GM21367 (cell line): ENCODE measurements around the gene IL4R.
"Not testable (repeated sequence)": the region's sequence is repeated elsewhere in the genome, so short reads cannot be mapped to it uniquely, and the experiment has no call there.

ENCODE experiments used
- ATAC-seq: cut with Tn5 transposase; IDR thresholded peaks from one replicate; pipeline ENCODE4 v1.9.1; 2021; ENCODE audit not compliant: unreplicated experiment

The IL4R gene

GRCh38 chr16:27327586-27327915 is 13.8 kb downstream of the IL4R start:
- no peak for ATAC-seq

DNA sequence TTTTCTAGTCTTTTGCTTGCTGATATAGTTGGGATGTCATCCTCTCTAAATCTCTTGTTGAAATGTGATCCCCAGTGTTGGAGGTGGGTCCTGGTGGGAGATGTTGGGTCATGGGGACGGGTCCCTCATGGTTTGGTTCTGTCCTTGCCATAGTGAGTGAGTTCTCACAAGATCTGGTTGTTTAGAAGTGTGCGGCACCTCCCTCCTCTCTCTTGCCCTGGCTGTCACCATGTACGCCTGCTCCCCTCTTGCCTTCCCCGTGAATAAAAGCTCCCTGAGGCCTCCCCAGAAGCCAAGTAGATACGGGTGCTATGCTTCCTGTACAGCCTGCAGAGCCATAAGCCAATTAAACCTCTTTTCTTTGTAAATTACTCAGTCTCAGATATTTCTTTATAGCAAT is 15.2 kb downstream of the IL4R start:
- no peak for ATAC-seq

DNA sequence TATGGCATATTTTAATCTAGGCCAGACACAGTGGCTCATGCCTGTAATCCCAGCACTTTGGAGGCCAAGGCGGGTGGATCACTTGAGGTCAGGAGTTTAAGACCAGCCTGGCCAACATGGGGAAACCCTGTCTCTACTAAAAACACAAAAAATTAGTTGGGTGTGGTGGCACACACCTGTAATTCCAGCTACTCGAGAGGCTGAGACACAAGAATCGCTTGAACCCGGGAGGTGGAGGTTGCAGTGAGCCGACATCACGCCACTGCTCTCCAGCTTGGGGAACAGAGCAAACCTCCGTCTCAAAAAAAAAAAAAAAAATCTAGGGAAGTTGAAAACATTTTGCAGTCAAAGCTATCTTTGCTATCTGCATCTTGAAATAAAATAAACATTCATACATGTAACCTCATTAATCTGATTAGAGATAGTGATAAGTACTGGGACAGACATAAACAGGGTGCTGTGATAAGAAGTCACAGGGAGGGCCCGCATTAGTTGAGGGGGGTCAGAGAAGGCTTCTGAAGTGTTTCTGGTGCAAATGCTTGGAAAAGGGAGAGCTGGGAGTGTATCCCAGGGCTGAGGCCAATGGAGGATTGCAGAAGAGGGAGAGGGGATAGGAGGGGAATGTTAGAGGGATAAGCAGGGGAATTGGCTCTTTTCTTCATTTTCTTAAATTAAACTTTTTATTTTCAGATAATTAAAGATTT is 15.8 kb downstream of the IL4R start:
- not testable (repeated sequence) for ATAC-seq

GRCh38 chr16:27330542-27330941 is 16.8 kb downstream of the IL4R start:
- no peak for ATAC-seq

- ATAC-seq, result no peak
These were observed 18.3 kb downstream of the IL4R start for GRCh38 chr16:27332105-27332504.

GRCh38 chr16:27333104-27333503 is 19.3 kb downstream of the IL4R start:
- no peak for ATAC-seq

DNA sequence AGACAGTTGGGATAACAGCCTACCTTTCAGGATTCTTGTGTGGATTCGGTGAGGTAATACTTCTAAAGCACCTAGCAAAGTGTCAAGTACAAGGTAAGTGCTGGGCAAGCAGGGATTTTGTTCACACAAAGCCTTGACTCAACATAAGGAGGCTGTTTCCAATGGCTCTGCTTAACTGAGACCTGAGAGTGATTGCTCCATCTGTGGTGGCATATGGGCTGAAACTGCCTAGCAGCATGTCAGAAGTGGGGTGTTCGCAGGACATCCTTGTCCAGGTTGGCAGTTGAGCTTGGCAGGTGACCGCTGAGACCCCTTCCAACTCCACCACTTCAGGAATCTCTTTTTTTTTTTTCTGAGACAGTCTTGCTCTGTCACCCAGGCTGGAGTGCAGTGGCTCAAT is 19.8 kb downstream of the IL4R start:
- ATAC-seq, result no peak

DNA sequence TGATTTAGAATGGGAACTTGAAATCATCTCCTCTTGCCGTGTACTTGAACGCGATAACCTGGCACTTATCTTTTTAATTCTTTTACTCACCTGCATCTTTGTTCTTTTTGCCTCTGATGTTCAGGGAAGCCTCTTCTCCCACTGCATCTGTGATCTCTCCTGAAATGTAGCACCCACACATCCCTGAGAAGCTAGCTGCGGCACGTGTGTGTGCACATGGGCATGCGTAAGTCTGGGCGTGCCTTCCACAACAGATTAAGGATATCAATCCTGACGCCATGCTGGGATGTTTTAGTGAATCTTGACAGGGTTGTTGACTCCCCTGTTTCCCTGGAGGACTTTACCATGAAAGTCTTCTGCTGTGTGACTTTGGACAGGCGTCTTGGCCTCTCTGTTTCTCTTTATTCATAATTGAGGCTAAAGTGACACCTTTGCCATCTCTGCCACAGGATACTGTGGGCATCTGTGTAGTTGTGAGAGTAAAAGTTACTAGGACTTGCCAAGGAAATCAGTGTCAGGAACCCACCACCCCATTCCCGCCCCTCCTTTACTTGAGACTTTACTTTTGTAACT is 20.5 kb downstream of the IL4R start:
- no peak for ATAC-seq

- ATAC-seq, result no peak
These were observed 21.1 kb downstream of the IL4R start for GRCh38 chr16:27334838-27335237.

DNA sequence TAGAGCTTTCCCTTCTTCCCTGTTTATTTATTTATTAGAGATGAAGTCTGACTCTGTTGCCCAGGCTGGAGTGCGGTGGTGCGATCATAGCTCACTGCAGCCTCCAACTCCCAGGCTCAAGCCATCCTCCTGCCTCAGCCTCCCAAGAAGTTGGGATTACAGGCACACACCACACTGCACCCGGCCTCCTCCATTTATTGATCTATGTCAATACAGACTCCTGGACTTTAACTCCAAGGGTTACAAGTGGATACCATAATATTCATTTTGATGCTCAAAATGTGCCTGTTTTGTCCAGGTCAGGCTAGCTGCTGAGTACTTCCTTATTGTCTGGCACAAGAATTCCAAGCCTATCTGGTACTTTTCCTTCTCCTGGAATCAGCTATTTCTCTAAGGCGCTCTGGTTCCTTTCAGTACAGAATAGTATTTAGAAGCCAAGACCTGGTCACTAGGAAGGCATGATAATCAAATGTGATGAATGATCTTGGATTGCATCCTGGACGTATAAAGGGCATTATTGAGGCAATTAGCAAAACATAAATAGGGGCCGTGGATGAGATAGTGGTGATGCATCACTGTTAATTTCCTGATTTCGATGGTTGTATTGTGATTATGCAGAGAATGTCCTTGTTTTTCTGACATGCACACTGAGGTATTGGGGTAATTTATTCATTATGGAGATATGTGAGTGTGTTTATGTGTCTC is 21.7 kb downstream of the IL4R start:
- no peak for ATAC-seq

- ATAC-seq, result no peak
These were observed 23.2 kb downstream of the IL4R start for GRCh38 chr16:27337024-27337423.

- ATAC-seq, result no peak
These were observed 25.4 kb downstream of the IL4R start for GRCh38 chr16:27339180-27339579.

DNA sequence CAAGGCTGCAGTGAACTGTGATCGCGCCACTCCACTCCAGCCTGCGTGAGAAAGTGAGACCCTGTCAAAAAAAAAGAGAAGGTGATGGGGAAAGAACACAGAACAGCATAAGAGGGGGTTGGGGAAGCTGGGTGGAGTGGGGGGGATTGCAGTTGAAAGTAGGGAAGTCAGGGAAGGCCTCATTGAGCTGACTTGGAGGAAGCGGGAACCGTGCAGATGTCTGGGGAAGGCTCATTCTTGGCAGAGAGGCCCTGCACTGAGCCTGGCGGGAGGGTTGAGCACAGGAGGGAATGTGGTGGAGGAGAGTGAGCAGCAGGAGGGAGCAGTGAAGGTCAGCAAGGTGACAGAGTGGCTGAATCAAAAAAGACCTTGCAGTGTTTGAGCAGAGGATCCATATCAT is 26.9 kb downstream of the IL4R start:
- ATAC-seq, result no peak

GRCh38 chr16:27341549-27341948 is 27.8 kb downstream of the IL4R start:
- no peak for ATAC-seq

DNA sequence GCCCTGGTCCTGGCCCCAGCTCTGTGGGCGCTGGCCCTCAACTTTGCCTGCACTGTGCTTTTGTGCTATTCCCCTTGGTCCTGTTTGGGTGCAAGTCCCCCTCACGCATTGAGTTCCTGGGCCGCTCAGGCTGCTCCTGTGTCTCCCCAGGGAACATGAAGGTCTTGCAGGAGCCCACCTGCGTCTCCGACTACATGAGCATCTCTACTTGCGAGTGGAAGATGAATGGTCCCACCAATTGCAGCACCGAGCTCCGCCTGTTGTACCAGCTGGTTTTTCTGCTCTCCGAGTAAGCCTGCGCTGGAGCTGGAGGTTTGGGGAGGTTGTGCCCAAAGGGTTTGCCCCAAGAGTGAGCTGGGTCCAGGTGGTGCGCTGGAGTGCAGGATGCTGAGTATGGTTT is 28.2 kb downstream of the IL4R start:
- no peak for ATAC-seq

GRCh38 chr16:27344721-27345120 is 30.9 kb downstream of the IL4R start:
- no peak for ATAC-seq

DNA sequence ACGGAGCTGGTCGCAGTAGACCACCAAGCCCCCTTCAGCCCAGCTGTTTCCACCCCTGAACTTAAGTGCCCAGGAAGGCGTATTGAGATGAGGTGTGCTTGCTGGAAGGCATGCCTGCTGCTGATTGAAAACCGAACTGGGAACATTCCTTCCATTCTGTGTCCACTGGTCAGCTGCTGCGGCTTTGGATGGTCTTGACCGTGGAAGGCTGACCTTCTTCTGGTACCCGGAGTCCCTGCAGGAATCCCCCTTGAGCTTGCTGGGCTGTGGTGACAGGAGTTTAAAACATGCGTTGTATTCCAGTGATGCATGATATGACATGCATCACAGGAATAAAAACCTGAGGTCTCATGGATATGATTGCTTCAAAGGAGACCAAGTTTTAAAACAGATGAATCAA is 31.4 kb downstream of the IL4R start:
- no peak for ATAC-seq

DNA sequence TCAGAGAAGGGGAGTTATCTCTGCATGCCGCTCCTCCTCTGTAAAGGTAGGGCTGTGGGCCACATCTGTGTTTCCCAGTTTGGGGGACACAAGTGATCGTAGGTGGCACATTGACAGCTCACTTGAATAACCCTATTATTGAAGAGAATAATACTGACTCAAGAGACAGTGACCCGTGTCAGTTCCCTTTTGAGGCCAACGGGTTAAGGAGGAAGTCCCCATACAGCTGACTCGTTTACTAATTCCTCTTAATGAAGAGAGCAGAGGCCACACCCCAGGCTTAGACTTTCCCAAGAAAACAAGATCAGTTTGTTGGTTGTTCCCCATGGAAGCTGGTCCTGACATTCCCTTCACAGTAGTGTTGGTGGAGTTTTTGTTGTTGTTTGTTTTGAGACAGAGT is 33.0 kb downstream of the IL4R start:
- no peak for ATAC-seq

DNA sequence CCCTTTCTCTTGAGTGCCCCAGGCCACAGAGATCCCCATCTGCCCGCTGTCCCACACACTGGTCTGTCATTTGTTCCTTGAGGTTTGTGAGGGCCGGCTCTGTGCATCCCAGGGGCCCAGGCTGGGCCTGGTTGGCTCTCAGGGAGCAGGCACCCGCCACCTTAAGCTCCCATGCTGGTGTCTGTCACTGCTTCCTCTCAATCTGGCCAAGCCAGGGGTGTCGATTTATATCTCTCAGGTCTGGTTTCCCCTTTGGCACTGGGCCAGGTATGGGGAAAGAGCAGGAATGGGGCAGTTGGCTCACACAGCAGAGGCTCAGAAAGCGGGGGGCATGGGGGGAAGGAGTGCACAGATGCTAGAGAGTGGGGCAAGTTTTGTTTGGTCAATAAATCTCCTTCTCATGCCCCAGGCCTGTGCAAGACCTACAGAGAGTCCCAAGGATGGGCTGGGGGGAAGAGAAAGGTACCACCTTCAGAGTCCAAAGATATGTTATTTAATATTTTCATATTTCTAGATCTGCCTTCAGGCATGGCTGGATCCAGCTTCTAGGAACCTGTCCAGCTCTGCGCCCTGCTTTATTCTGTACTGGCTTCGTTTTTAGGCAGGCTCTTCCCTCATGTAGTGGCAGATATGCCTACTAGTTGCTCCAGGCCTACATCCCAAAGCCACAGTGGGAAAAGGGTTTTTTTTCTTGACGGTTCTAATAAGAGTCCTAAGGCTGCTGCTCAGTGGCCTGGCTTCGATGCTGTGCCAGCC is 34.3 kb downstream of the IL4R start:
- no peak for ATAC-seq

DNA sequence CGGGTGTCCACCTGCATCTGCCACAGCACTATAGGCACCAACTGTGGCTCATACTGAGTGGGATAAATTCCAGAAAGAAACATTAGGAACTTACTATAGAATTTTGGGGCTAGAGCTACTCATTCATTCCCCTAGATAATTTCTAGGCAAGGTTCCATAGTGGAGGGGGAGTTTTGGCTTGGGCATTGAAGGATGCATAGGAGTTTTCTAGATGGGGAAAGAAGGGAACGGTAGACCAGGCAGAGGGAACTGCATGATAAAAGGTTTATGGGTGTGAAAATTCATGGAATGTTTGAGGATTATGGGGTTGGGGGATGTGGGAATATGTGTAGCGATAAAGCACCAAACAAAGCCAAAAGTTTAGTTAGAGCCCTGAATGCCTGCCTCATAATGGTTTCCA is 35.5 kb downstream of the IL4R start:
- no peak for ATAC-seq

DNA sequence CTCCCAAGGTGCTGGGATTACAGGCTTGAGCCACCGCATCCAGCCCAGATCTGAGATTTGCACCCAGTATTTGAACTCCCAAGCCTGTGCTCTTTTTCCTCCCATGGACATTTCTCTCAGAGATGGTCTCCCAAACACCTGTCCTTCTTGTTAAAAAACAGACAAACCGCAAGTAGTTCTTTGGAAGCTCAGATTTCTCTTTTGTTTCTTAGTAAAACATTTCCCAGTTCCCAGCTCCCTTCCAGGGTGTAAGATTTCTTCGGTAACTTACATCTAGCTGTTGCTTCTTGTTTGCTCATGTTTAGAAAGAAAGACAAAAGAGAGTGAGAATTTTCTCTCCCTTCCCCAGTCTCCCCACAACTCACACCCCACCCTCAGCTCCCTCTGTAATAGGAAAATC is 36.2 kb downstream of the IL4R start:
- ATAC-seq, result no peak

- no peak for ATAC-seq
These were observed 38.2 kb downstream of the IL4R start for GRCh38 chr16:27351989-27352388.
